Activated CD4-positive, alpha-beta memory T cell treated with anti-CD3 and anti-CD28 coated beads, Interleukin-2, amount 10 ng/mL, durations not matched to agents 7 days and 5 days (primary cell): ENCODE results near the gene EVL. TPM values are rescaled to one million over a fixed set of nuclear protein-coding genes. Genes with fewer than 3 reads are reported as not detected.
"Not testable (repeated sequence)": the region's sequence is repeated elsewhere in the genome, so short reads cannot be mapped to it uniquely, and the experiment has no call there.

ENCODE experiments used
- CTCF ChIA-PET: fragments of 350-600 bp; sonication (Branson Sonifier 250); formaldehyde crosslinking; loops from one replicate; lab custom pipeline; 2021; ENCODE audit warnings: antibody characterized with exemption, inconsistent platforms; lab: Charles Lee
- POLR2A ChIA-PET: fragments of 350-600 bp; sonication (Branson Sonifier 250); formaldehyde crosslinking; loops from one replicate; lab custom pipeline; 2021; ENCODE audit warnings: antibody characterized with exemption; lab: Charles Lee
- DNase-seq: peaks from one replicate; pipeline ENCODE4 v3.0.0-alpha.2; 2020
- H3K27ac Mint-ChIP-seq: one replicate; pipeline ENCODE4 v1.8.0; 2021; ENCODE audit warnings: mild to moderate bottlenecking, mixed read lengths
- H3K27me3 Mint-ChIP-seq: one replicate; pipeline ENCODE4 v1.8.0; 2021; ENCODE audit warnings: mixed read lengths
- H3K36me3 Mint-ChIP-seq: one replicate; pipeline ENCODE4 v1.8.0; 2021; ENCODE audit warnings: low read depth, mixed read lengths
- H3K4me1 Mint-ChIP-seq: one replicate; pipeline ENCODE4 v1.8.0; 2021; ENCODE audit warnings: mixed read lengths
- H3K4me3 Mint-ChIP-seq: one replicate; pipeline ENCODE4 v1.8.0; 2021; ENCODE audit warnings: mild to moderate bottlenecking, mixed read lengths
- H3K9me3 Mint-ChIP-seq: one replicate; pipeline ENCODE4 v1.8.0; 2021; ENCODE audit warnings: mixed read lengths
- total RNA-seq, 2 experiments: library from RNA; stranded (reverse); gene quantifications; one replicate each; pipeline ENCODE4 v1.2.3, GENCODE V29; 2021

EVL gene
- total RNA-seq: 100 to 1,000 TPM; 771 to 787 TPM

DNA sequence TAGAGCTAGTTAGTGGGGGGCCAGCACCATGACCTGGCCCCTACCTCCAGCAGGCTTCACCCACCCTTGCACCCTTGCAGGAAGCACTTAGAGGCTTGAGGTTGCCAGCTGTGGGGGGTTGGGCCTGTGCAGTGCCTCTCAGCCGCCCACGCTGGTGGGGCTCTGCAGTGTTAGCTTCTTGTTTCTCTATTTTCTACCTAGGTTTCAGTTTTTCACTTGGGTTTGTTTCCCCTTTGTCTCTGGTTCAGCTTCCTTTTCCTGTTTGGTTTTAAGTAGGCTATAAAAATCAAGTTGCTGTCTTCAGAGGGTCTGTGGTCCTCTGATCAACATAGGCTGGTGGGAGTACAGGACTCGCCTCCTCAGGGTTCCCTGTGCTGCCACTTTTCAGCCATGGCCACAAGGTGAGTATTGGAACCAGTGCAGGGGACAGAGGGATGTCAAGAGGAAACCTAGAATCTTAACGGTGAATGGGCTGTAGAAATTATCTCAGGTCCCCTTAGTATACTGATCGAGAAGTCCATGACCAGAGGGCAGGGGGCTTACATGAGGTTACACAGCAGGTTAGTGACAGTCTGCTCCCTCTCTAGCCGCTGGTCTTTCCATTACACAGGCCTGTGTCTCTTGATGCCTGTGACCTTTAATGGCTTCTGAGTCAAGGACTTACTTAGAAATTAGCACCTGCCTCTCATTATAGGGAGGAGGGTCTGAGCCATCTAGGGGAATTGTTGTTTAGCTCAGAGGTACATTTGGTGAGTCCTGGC lies at the start of gene EVL:
TSS of gene EVL (plus strand) at position 312 of the 761 bp plus-strand sequence. CDS start at position 391, 79 bp downstream.
- POLR2A ChIA-PET: interaction anchor here (0.7 to 58.4 kb wide), 13 partner anchors 5 to 310 kb away, joined by 3 to 1586 read pairs (median 9); partner anchors contain the start of gene EVL
- Mint-ChIP-seq H3K4me1 (peaks cover 52% of the 10 kb centered on the region), H3K27me3 (no peaks in the 10 kb centered on the region), H3K27ac (peak within 1 kb of the TSS; percentile 97), H3K9me3 (no peaks in the 10 kb centered on the region), H3K4me3 (peak within 1 kb of the TSS; percentile 86), H3K36me3 (peaks cover 44% of the 10 kb centered on the region)
- DNase-seq: peak; percentile 84
- CTCF ChIA-PET: interaction anchor here (0.7 to 22.3 kb wide), 11 partner anchors 8 to 172 kb away, joined by 3 to 563 read pairs (median 5); no protein-coding TSS in a partner anchor

- no peak for DNase-seq
- H3K4me1 Mint-ChIP-seq: no peaks in the 10 kb centered on the region
- CTCF ChIA-PET: interaction anchor here (0.8 to 1.2 kb wide), 3 partner anchors 13 to 217 kb away, joined by 3 to 6 read pairs (median 3); no protein-coding TSS in a partner anchor
- no peaks in the 10 kb centered on the region for H3K36me3 Mint-ChIP-seq
- no peaks in the 10 kb centered on the region for H3K27me3 Mint-ChIP-seq
- POLR2A ChIA-PET: interaction anchor here (1.7 kb wide), 1 partner anchor 9 kb away, joined by 5 read pairs; no protein-coding TSS in a partner anchor
- no peaks in the 10 kb centered on the region for H3K9me3 Mint-ChIP-seq
- H3K4me3 Mint-ChIP-seq: no peak overlapping the region
- H3K27ac Mint-ChIP-seq: no peak overlapping the region
These were observed 47.7 kb upstream of the EVL start for GRCh38 chr14:100017553-100017952.

DNA sequence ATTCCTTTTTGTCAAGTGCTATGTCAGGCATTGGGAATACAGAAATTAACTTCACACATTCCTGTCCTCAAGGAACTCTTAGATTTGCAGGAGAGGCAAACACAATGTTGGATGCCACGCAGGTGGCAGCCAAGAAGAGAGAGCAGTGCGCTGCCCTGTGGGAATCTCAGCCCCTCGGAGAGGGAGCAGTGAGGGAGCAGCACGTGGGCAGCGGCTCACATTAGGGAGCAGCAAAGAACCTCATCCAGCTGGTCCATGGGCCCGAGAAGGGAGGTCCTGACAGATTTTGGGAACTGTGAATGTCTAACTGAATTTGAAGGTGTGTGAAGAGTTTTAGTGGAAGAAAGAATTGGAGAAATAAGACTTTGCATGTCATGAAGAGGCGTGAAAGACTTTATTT lies 47.2 kb upstream of the EVL start:
- POLR2A ChIA-PET: no interaction called here
- no peaks in the 10 kb centered on the region for H3K9me3 Mint-ChIP-seq

GRCh38 chr14:100018482-100018881 lies 46.7 kb upstream of the EVL start:
- Mint-ChIP-seq H3K4me1 (no peaks in the 10 kb centered on the region), H3K9me3 (no peaks in the 10 kb centered on the region)

More for the DNA sequence above, 47.2 kb upstream of the EVL start:
- CTCF ChIA-PET: no interaction called here
- no peak overlapping the region for H3K27ac Mint-ChIP-seq
- H3K27me3 Mint-ChIP-seq: no peaks in the 10 kb centered on the region
- no peaks in the 10 kb centered on the region for H3K36me3 Mint-ChIP-seq
- no peak overlapping the region for H3K4me3 Mint-ChIP-seq
- DNase-seq: no peak
- H3K4me1 Mint-ChIP-seq: no peaks in the 10 kb centered on the region

DNA sequence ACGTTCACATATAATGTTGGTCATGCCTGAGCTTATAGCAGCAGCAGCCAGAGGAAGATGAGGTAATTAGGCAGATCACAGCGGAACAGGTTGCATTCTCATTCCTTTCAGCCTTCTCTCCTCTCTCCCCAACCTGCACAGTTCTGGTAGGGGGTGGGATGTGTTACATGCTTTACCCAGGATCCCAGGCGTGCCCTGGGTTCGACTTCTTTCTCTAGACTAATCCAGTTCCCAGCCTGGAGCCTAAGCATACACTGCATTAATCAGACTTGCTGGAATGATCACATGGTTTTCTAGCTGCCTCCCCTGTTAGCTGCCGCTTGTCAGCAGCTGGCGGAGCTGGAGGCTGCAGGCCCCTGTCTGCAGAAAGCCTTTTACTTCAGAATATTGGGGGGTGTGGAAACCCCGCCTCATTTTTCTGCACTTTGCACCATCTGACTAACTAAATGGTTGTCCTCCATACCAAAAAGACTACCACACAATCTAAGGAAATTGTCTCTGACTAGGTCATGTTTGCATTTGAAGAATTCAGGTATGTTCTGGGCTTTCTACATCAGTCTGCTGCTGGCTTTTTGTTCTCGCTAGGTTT lies 46.0 kb upstream of the EVL start:
- no peak overlapping the region for H3K4me3 Mint-ChIP-seq
- POLR2A ChIA-PET: no interaction called here
- no peak overlapping the region for H3K27ac Mint-ChIP-seq
- no peak for DNase-seq
- H3K4me1 Mint-ChIP-seq: no peaks in the 10 kb centered on the region
- H3K27me3 Mint-ChIP-seq: no peaks in the 10 kb centered on the region
- H3K9me3 Mint-ChIP-seq: no peaks in the 10 kb centered on the region
- CTCF ChIA-PET: no interaction called here
- H3K36me3 Mint-ChIP-seq: no peaks in the 10 kb centered on the region

More at GRCh38 chr14:100018482-100018881, 46.7 kb upstream of the EVL start:
- Mint-ChIP-seq H3K36me3 (no peaks in the 10 kb centered on the region), H3K4me3 (no peak overlapping the region), H3K27ac (no peak overlapping the region), H3K27me3 (no peaks in the 10 kb centered on the region)
- no peak for DNase-seq
- POLR2A ChIA-PET: no interaction called here
- CTCF ChIA-PET: no interaction called here

DNA sequence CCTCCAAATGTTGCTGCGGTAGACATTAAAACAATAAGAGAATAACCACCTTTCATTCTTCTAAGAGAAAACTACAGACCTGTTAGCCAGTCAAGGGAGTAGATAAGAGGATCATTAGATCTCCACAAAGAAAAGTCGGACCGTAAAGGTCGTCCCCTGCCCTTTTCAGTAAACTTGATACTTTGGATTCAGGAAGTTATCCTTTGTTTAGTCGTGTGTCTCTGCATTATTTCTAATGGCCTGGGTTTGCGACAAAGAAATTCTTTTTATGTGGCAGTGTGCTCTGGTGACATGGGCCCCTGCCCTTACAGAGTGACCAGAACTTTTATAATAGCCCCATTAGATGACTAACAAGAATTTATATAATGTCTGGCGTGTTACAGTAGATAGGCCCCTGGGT lies 44.6 kb upstream of the EVL start:
- ChIA-PET CTCF (no interaction called here), POLR2A (interaction anchor here (1.0 kb wide), 1 partner anchor 9 kb away, joined by 3 read pairs; no protein-coding TSS in a partner anchor)
- no peaks in the 10 kb centered on the region for H3K36me3 Mint-ChIP-seq
- H3K9me3 Mint-ChIP-seq: no peaks in the 10 kb centered on the region
- H3K27ac Mint-ChIP-seq: no peak overlapping the region
- DNase-seq: no peak
- H3K4me3 Mint-ChIP-seq: no peak overlapping the region
- H3K4me1 Mint-ChIP-seq: peaks cover 9% of the 10 kb centered on the region
- no peaks in the 10 kb centered on the region for H3K27me3 Mint-ChIP-seq

GRCh38 chr14:100022772-100023451 lies 42.3 kb upstream of the EVL start:
- no peak overlapping the region for H3K27ac Mint-ChIP-seq
- CTCF ChIA-PET: interaction anchor here (1.0 kb wide), 1 partner anchor 170 kb away, joined by 4 read pairs; no protein-coding TSS in a partner anchor
- peaks cover 9% of the 10 kb centered on the region for H3K4me1 Mint-ChIP-seq
- no peaks in the 10 kb centered on the region for H3K9me3 Mint-ChIP-seq
- DNase-seq: no peak
- POLR2A ChIA-PET: no interaction called here
- H3K36me3 Mint-ChIP-seq: no peaks in the 10 kb centered on the region
- no peaks in the 10 kb centered on the region for H3K27me3 Mint-ChIP-seq
- no peak overlapping the region for H3K4me3 Mint-ChIP-seq

DNA sequence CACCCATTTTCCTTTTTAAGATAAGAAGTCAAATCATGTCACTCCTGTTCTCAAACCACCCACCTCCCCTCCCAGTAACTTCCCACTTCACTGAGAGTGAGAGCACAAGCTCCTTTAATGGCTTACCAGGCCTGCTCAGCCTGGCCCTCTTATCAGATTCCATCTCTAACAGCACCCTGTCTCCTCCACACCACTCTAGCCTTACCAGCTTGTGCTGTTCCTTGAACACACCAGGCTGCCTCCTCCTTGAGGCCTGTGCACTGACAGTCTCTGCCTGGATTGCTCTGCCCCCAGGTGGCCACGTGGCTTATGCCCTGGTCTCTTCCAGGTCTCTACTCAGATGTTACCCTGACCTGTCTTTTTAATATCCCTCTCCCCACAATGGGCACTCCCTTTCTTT lies 40.1 kb upstream of the EVL start:
- ChIA-PET POLR2A (interaction anchor here (0.7 to 1.6 kb wide), 3 partner anchors 41 to 47 kb away, joined by 3 to 7 read pairs (median 4); partner anchors contain the start of gene EVL), CTCF (interaction anchor here (0.9 to 1.6 kb wide), 3 partner anchors 40 to 168 kb away, joined by 3 to 7 read pairs (median 3); partner anchors contain the start of gene EVL)
- no peaks in the 10 kb centered on the region for H3K27me3 Mint-ChIP-seq
- H3K4me1 Mint-ChIP-seq: peaks cover 9% of the 10 kb centered on the region
- no peaks in the 10 kb centered on the region for H3K36me3 Mint-ChIP-seq
- H3K27ac Mint-ChIP-seq: no peak overlapping the region
- H3K9me3 Mint-ChIP-seq: no peaks in the 10 kb centered on the region
- no peak overlapping the region for H3K4me3 Mint-ChIP-seq
- peak; percentile 31 for DNase-seq

- DNase-seq: no peak
- POLR2A ChIA-PET: no interaction called here
These were observed 37.3 kb upstream of the EVL start for GRCh38 chr14:100027771-100028490.

DNA sequence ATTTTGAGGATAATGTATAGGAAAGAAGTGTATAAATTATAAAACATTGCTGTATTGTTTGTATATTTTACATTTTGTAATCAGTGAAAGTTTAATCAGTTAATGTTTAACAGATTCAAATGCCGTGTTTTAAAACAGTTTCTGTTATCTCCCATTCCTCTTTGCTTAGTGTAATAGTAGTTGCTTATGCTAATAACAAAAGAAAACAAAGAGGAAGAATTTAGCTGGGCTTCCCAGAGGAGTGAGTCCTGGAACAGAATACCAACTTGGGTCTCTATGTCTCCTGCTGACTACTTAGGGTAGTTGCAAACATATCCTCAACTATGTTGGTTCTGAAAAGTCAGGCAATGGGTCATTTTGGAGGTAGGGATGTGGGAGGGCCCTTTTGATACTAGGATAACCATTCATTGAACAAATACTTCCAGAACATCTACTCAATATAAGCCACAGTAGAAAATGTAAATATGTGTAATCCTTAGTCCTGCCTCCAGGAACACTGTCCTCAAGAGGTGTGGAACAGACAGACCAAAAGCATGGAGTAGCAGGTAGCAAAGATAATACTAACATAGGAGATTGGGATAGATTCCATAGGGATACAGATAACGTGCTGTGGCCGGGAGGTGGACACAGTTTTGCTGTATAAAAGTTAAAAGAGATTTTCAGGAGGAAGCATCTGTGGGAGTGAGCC lies 36.1 kb upstream of the EVL start:
- POLR2A ChIA-PET: no interaction called here
- Mint-ChIP-seq H3K36me3 (no peaks in the 10 kb centered on the region), H3K4me1 (peaks cover 9% of the 10 kb centered on the region), H3K27ac (no peak overlapping the region), H3K4me3 (no peak overlapping the region), H3K9me3 (no peaks in the 10 kb centered on the region), H3K27me3 (no peaks in the 10 kb centered on the region)
- CTCF ChIA-PET: no interaction called here
- no peak for DNase-seq

More at GRCh38 chr14:100027771-100028490, 37.3 kb upstream of the EVL start:
- CTCF ChIA-PET: interaction anchor here (0.7 kb wide), 1 partner anchor 646 kb away, joined by 3 read pairs; no protein-coding TSS in a partner anchor
- no peaks in the 10 kb centered on the region for H3K9me3 Mint-ChIP-seq
- H3K4me3 Mint-ChIP-seq: no peak overlapping the region
- H3K27ac Mint-ChIP-seq: no peak overlapping the region
- H3K27me3 Mint-ChIP-seq: no peaks in the 10 kb centered on the region
- H3K4me1 Mint-ChIP-seq: peaks cover 9% of the 10 kb centered on the region
- H3K36me3 Mint-ChIP-seq: no peaks in the 10 kb centered on the region

DNA sequence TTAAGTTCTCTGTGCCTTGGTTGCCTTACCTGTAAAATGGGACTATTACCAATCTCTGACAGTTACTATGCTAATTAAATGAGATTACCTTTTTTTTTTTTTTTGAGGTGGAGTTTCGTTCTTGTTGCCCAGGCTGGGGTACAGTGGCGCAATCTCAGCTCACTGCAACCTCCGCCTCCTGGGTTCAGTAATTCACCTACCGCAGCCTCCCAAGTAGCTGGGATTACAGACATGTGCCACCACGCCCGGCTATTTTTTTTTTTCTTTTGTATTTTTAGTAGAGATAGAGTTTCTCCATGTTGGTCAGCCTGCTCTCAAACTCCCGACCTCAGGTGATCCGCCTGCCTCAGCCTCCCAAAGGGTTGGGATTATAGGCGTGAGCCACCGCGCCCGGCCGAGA lies 35.2 kb upstream of the EVL start:
- H3K27ac Mint-ChIP-seq, H3K27me3 Mint-ChIP-seq, H3K9me3 Mint-ChIP-seq, POLR2A ChIA-PET, H3K4me3 Mint-ChIP-seq, H3K36me3 Mint-ChIP-seq, CTCF ChIA-PET, DNase-seq, H3K4me1 Mint-ChIP-seq: not testable (repeated sequence)
